Lung (tissue), 12 donors: ENCODE data around the gene ATP13A1. TPM values are rescaled to one million over a fixed set of nuclear protein-coding genes. Genes with fewer than 3 reads are reported as not detected.

ENCODE experiments used
- ATAC-seq: fragments of 200-7000 bp; cut with Tn5 transposase; one replicate; pipeline ENCODE4 v1.9.1; 2020; ENCODE audit warnings: moderate number of reproducible peaks; ENCODE audit not compliant: insufficient read depth, low FRiP score
- DNase-seq, 3 donors: peaks; one replicate each; pipeline ENCODE4 v3.0.0-alpha.2; 2013 to 2017
- H3K27ac ChIP-seq, 2 donors: one replicate each; pipeline ENCODE4 v1.5.1; 2013; ENCODE audit warnings: mild to moderate bottlenecking in 2 of 2, moderate library complexity in 2 of 2, control low read depth in 1 of 2, inconsistent platforms in 1 of 2, low read depth in 1 of 2, low read length in 1 of 2
- H3K27me3 ChIP-seq, 3 donors: one replicate each; pipeline ENCODE4 v1.5.1; 2013; ENCODE audit warnings: low read length in 2 of 3; ENCODE audit not compliant: control insufficient read depth in 3 of 3, insufficient read depth in 3 of 3
- H3K36me3 ChIP-seq, 4 donors: one replicate each; pipeline ENCODE4 v1.5.1; 2013; ENCODE audit warnings: low read length in 4 of 4, mild to moderate bottlenecking in 1 of 4, moderate library complexity in 1 of 4; ENCODE audit not compliant: control insufficient read depth in 4 of 4, insufficient read depth in 4 of 4
- H3K4me1 ChIP-seq, 5 donors: one replicate each; pipeline ENCODE4 v1.5.1; 2013; ENCODE audit warnings: low read length in 5 of 5, mild to moderate bottlenecking in 2 of 5, moderate library complexity in 1 of 5; ENCODE audit not compliant: control insufficient read depth in 5 of 5, insufficient read depth in 5 of 5
- H3K4me3 ChIP-seq: one replicate; pipeline ENCODE4 v1.5.1; 2013; ENCODE audit warnings: mild to moderate bottlenecking, control low read depth, moderate library complexity
- H3K9ac ChIP-seq, 2 donors: one replicate each; pipeline ENCODE4 v1.5.1; 2013; ENCODE audit warnings: low read length in 2 of 2, control low read depth in 1 of 2; ENCODE audit not compliant: insufficient read depth in 1 of 2
- H3K9me3 ChIP-seq, 4 donors: one replicate each; pipeline ENCODE4 v1.5.1; 2013; ENCODE audit warnings: low read length in 3 of 4, mild to moderate bottlenecking in 1 of 4, moderate library complexity in 1 of 4; ENCODE audit not compliant: control insufficient read depth in 4 of 4, insufficient read depth in 3 of 4
- CTCF ChIP-seq: IDR thresholded peaks from 2 replicates; pipeline ENCODE4 v1.5.1; 2012; ENCODE audit warnings: mild to moderate bottlenecking; ENCODE audit errors: control extremely low read depth, extremely low read depth
- WGBS, 2 donors: extraction: QIAGEN DNeasy Blood & Tissue Kit; methylation state at CpG; one replicate each; pipeline ENCODE4 v1.1.7; 2013; 5-methylcytosine and 5-hydroxymethylcytosine counted together
- polyA plus RNA-seq, 2 donors: library from polyadenylated mRNA; stranded (reverse); fragments of 200-250 nt; gene quantifications; one replicate each; pipeline ENCODE4 v1.2.1, GENCODE V29; 2013
- total RNA-seq, 2 donors: library from RNA; depleted of rRNA in 1 of 2; stranded (reverse); fragments of >200 nt in 1 of 2; gene quantifications; one replicate each; pipeline ENCODE4 v1.2.1, GENCODE V29; 2014 to 2021
- donor health status: control.
- donor health status: control.
- donor health status: Bipolar disorder and iron deficiency.
- donor health status: healthy.
- donor health status: DM: yes; HTN: yes; CAD: no.

Gene ATP13A1
- total and polyA plus RNA-seq, 4 donors = 35.7 to 70.4 (median 41.6) TPM

- DNase-seq = no peak
- no peak for TF ChIP-seq CTCF
- ATAC-seq = no peak
- WGBS, 2 donors = 95 to 97% methylated on average over 22 of the region's 22 CpGs
- Histone ChIP-seq H3K9ac (no peak overlapping the region), H3K4me3 (no peak overlapping the region), H3K27ac (no peak overlapping the region), H3K27me3 (no peaks in the 10 kb centered on the region), H3K36me3 (peaks cover 0 to 40% (median 18%) of the 10 kb centered on the region in 4 donors), H3K9me3 (no peaks in the 10 kb centered on the region), H3K4me1 (no peaks in the 10 kb centered on the region)
Measured at GRCh38 chr19:19633711-19634515, 29.6 kb downstream of the ATP13A1 start.

GRCh38 chr19:19632661-19633060, 30.8 kb downstream of the ATP13A1 start:
- peaks cover 0 to 34% (median 18%) of the 10 kb centered on the region in 4 donors for H3K36me3 ChIP-seq
- WGBS, 2 donors = 85 to 94% methylated on average over 5 of the region's 5 CpGs
- no peak for ATAC-seq

GRCh38 chr19:19631346-19631745, 32.1 kb downstream of the ATP13A1 start:
- Histone ChIP-seq H3K9me3 (no peaks in the 10 kb centered on the region), H3K9ac (no peak overlapping the region), H3K36me3 (peaks cover 0 to 27% (median 16%) of the 10 kb centered on the region in 4 donors), H3K4me3 (no peak overlapping the region), H3K27ac (no peak overlapping the region), H3K27me3 (no peaks in the 10 kb centered on the region), H3K4me1 (peaks cover 0 to 12% (median 0%) of the 10 kb centered on the region in 5 donors)
- DNase-seq = no peak
- ATAC-seq = no peak
- 95% methylated on average over 7 of the region's 7 CpGs for WGBS, 2 donors
- no peak for TF ChIP-seq CTCF

More at GRCh38 chr19:19632661-19633060, 30.8 kb downstream of the ATP13A1 start:
- Histone ChIP-seq H3K4me3 (no peak overlapping the region), H3K27me3 (no peaks in the 10 kb centered on the region), H3K4me1 (peaks cover 0 to 3% (median 0%) of the 10 kb centered on the region in 5 donors), H3K27ac (no peak overlapping the region), H3K9ac (no peak overlapping the region), H3K9me3 (no peaks in the 10 kb centered on the region)
- TF ChIP-seq CTCF = no peak
- no peak for DNase-seq
